ENCODE results near the gene EP300.
A peak's percentile ranks its signal among the peaks of the same experiment; 100 is the strongest.
"Not testable (repeated sequence)": the region's sequence is repeated elsewhere in the genome, so short reads cannot be mapped to it uniquely, and the experiment has no call there.

The EP300 gene

GRCh38 chr22:41146573-41146972 is 54.2 kb downstream of the EP300 start:
- no peak overlapping the region for H3K4me3 ChIP-seq (ENCODE audit: low read depth, low read length)

GRCh38 chr22:41147722-41148121 is 55.3 kb downstream of the EP300 start:
- no peak overlapping the region for H3K4me3 ChIP-seq (ENCODE audit: low read depth, low read length)

DNA sequence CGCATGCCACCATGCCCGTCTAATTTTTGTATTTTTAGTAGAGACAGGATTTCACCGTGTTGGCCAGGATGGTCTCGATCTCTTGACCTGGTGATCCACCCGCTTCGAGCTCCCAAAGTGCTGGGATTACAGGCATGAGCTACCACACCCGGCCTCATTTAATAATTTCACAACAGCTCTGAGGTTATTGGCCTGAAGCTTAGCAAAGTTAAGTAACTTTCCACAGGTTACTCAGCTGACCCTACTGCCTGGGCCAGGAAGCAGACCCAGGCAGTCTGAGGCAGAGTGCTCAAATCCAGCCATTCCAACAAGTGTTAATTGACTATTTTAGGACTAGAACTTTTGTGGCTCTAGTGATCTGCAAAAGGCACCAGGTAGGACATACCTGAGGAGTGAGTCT is 60.5 kb downstream of the EP300 start:
- no peak overlapping the region for H3K4me3 ChIP-seq (ENCODE audit: low read depth, low read length)

DNA sequence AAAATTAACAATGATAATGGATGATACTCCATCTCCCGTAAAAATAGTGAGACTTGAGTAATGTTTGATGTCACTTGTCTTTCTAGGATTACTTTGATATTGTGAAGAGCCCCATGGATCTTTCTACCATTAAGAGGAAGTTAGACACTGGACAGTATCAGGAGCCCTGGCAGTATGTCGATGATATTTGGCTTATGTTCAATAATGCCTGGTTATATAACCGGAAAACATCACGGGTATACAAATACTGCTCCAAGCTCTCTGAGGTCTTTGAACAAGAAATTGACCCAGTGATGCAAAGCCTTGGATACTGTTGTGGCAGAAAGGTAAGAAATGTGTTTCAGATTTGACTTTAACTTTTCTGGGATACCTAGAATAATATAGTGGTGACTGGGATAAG is 64.7 kb downstream of the EP300 start:
- no peak overlapping the region for H3K4me3 ChIP-seq (ENCODE audit: low read depth, low read length)

DNA sequence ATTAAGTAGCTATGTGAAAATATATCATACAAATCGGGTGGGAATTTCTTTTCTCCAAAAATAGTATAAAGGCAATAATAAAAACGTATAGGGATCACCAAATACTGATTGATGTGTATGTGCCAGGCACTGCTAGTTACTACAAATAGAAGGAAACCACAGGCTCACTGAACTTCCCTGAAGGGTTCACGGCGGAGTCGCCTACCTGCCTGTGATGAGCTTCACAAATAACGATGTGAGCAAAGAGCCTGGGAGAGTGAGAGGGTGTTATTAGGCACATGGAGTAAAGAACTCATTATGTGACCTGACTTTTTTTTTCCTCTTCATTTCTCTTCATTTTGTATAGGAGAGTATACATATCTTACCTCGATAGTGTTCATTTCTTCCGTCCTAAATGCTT is 76.8 kb downstream of the EP300 start:
- no peak overlapping the region for H3K4me3 ChIP-seq (ENCODE audit: low read depth, low read length)

DNA sequence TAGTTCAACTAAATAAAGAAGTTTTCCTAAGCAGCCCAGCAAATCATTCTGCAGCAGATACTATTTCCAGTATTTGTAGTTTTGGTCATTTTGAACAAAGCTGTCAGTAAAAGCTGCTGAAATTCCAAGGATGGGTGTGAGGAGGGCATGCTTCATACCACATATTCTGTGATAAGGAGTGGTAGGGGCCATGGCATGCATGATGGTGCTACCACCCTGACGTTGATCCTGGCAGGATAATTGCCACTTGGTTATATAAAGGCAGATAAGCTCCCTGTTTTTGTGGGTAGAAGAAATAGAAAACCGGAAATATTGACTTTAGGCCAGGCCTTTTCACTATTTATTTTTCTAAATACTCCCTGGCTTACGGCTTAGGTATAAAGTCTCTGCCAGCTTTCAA is 79.6 kb downstream of the EP300 start:
- H3K4me3 ChIP-seq (ENCODE audit: low read depth, low read length): no peak overlapping the region

DNA sequence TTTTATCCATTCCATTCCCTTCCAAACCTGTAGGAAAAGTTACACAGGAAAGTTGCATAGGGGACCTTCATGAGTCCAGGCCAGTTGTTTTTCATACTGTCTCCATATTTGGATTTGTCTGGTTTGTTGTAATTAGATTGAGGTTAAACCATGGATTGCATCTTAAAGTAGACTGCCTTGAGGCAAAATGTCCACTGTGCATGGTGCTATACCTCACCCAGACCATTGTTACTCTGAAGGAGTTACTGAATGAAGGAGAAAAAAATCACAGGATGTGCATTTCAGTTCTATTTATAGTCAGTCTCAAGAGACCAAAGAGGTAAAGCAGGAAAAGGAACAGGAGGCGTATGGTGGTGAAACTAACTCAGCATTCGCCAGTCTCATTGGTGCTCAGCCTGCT is 83.2 kb downstream of the EP300 start:
- H3K4me3 ChIP-seq (ENCODE audit: low read depth, low read length): no peak overlapping the region

- H3K4me3 ChIP-seq (ENCODE audit: low read depth, low read length): no peak overlapping the region
These were observed 84.7 kb downstream of the EP300 start for GRCh38 chr22:41177040-41177621.

DNA sequence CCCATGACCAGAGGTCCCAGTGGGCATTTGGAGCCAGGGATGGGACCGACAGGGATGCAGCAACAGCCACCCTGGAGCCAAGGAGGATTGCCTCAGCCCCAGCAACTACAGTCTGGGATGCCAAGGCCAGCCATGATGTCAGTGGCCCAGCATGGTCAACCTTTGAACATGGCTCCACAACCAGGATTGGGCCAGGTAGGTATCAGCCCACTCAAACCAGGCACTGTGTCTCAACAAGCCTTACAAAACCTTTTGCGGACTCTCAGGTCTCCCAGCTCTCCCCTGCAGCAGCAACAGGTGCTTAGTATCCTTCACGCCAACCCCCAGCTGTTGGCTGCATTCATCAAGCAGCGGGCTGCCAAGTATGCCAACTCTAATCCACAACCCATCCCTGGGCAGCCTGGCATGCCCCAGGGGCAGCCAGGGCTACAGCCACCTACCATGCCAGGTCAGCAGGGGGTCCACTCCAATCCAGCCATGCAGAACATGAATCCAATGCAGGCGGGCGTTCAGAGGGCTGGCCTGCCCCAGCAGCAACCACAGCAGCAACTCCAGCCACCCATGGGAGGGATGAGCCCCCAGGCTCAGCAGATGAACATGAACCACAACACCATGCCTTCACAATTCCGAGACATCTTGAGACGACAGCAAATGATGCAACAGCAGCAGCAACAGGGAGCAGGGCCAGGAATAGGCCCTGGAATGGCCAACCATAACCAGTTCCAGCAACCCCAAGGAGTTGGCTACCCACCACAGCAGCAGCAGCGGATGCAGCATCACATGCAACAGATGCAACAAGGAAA is 85.4 kb downstream of the EP300 start:
- no peak overlapping the region for H3K4me3 ChIP-seq (ENCODE audit: low read depth, low read length)

DNA sequence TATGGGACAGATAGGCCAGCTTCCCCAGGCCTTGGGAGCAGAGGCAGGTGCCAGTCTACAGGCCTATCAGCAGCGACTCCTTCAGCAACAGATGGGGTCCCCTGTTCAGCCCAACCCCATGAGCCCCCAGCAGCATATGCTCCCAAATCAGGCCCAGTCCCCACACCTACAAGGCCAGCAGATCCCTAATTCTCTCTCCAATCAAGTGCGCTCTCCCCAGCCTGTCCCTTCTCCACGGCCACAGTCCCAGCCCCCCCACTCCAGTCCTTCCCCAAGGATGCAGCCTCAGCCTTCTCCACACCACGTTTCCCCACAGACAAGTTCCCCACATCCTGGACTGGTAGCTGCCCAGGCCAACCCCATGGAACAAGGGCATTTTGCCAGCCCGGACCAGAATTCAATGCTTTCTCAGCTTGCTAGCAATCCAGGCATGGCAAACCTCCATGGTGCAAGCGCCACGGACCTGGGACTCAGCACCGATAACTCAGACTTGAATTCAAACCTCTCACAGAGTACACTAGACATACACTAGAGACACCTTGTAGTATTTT is 86.1 kb downstream of the EP300 start:
- no peak overlapping the region for H3K4me3 ChIP-seq (ENCODE audit: low read depth, low read length)

DNA sequence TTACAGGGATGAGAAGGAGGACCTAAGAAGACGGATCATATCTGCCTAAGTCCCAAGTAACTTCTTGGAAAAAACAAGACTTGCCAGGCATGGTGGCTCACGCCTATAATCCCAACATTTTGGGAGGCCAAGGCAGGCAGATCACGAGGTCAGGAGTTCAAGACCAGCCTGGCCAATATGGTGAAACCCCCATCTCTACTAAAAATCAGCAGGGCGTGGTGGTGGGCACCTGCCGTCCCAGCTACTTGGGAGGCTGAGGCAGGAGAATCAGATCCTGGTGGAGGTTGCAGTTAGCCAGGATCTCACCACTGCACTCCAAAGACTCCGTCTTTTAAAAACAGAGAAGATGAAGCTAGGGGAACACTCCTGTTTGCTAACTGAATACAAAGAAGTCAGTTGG is 88.0 kb downstream of the EP300 start:
- H3K4me3 ChIP-seq (ENCODE audit: low read depth, low read length): not testable (repeated sequence)

GRCh38 chr22:41180926-41181325 is 88.5 kb downstream of the EP300 start:
- H3K4me3 ChIP-seq (ENCODE audit: low read depth, low read length): no peak overlapping the region

DNA sequence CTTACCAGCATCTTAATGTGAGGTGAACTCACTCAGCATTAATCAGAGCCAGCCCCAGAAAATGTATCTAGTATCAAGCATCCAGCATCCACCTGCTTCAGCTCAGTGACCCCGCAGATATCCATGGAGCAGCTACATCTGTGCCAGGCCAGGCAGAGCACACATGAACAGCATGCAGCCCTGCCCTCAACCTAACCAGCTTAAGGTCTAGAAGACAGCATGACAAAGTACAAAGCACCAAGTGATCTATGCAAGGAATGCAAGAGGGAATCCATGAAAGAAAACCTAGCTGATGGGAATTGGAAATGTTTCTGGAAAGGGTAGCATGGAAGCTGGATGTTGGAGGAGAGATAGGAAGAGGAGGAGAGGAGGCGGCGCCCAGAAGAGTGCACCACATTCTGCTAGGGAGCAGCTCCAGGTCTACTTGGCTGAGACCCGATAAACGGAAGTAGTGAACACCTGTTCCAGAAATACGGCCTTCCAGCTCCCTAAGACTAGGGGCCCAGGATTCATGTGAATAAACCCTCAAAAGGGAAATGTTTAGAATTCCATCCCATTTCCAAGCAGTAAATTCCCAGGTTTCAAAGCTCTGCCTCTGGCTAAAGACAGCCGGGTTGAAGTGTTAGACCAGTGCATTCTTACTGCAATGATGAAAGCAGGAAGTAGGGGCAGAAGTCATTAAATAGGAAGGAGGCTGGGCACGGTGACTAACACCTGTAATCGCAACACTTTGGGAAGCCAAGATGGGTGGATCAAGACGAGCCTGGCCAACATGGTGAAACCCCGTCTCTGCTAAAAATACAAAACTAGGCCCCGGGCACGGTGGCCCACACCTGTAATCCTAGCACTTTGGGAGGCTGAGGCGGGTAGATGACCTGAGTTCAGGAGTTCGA is 89.2 kb downstream of the EP300 start:
- no peak overlapping the region for H3K4me3 ChIP-seq (ENCODE audit: low read depth, low read length)

- H3K4me3 ChIP-seq (ENCODE audit: low read depth, low read length): no peak overlapping the region
These were observed 92.3 kb downstream of the EP300 start for GRCh38 chr22:41184679-41185078.

DNA sequence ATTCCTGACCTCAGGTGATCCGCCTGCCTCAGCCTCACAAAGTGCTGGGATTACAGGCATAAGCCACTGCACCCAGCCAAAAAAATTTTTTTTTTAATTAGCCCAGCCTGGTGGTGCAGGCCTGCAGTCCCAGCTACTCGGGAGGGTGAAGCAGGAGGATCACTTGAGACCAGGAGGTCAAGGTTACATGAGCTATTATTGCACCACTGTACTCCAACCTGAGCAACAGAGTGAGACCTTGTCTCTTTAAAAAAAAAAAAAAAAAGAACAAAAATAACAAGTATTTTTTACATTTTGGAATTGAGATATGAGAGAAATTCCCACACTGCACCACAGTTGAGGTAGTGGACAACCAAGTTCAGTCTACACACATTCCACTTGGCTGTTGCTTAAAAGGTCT is 99.1 kb downstream of the EP300 start:
- H3K4me3 ChIP-seq (ENCODE audit: low read depth, low read length): no peak overlapping the region

DNA sequence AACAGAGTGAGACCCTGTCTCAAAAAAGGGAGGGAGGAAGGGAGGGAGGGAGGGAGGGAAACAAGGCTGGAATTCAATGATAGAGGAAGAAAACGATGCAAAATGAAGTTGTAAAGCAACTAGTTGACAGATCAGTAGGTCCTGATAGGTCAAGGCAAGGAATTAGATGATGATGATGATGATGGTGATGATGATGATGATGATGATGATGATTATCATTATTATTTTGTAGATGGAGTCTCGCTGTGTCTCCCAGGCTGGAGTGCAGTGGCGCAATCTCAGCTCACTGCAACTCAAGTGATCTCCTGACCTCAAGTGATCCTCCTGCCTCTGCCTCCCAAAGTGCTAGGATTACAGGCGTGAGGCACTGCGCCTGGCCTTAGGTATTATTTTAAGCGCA is 101.4 kb downstream of the EP300 start:
- no peak overlapping the region for H3K4me3 ChIP-seq (ENCODE audit: low read depth, low read length)

- H3K4me3 ChIP-seq (ENCODE audit: low read depth, low read length): peak overlapping the region; percentile 59
These were observed 104.9 kb downstream of the EP300 start for GRCh38 chr22:41197038-41197972.

GRCh38 chr22:41198027-41198580 is 105.7 kb downstream of the EP300 start:
- H3K4me3 ChIP-seq (ENCODE audit: low read depth, low read length): peak overlapping the region; percentile 59

DNA sequence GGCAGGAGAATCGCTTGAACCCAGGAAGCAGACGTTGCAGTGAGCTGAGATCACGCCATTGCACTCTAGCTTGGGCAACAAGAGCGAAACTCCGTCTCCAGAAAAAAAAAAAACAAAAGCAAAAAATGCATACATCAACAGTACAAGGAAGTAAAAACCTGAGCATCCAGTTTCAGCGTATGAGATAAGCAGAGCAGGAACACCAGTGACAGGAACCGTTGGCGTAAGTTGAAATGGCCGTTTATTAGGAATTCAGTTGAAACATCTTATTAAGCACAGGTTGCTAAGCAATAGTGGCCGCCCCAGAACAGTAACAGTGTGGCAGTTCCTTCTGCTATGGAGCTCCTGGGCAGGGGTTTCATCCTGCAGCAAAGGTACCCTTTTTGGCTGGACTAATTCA is 108.7 kb downstream of the EP300 start:
- H3K4me3 ChIP-seq (ENCODE audit: low read depth, low read length): no peak overlapping the region

- H3K4me3 ChIP-seq (ENCODE audit: low read depth, low read length): no peak overlapping the region
These were observed 110.7 kb downstream of the EP300 start for GRCh38 chr22:41203118-41203517.

All from iPS-11a (cell line).